GM21447 (cell line): ENCODE measurements around the gene CYP24A1.
"Not testable (repeated sequence)": the region's sequence is repeated elsewhere in the genome, so short reads cannot be mapped to it uniquely, and the experiment has no call there.

Experiments used
- ATAC-seq: cut with Tn5 transposase; IDR thresholded peaks from one replicate; pipeline ENCODE4 v1.9.1; 2021; ENCODE audit not compliant: unreplicated experiment

The CYP24A1 gene

GRCh38 chr20:54134445-54135220, 39.2 kb downstream of the CYP24A1 start:
- no peak for ATAC-seq

- no peak for ATAC-seq
These were observed 40.1 kb downstream of the CYP24A1 start for GRCh38 chr20:54133434-54134427.

- no peak for ATAC-seq
These were observed 41.0 kb downstream of the CYP24A1 start for GRCh38 chr20:54132612-54133433.

- ATAC-seq, result no peak
These were observed 41.8 kb downstream of the CYP24A1 start for GRCh38 chr20:54131675-54132611.

DNA sequence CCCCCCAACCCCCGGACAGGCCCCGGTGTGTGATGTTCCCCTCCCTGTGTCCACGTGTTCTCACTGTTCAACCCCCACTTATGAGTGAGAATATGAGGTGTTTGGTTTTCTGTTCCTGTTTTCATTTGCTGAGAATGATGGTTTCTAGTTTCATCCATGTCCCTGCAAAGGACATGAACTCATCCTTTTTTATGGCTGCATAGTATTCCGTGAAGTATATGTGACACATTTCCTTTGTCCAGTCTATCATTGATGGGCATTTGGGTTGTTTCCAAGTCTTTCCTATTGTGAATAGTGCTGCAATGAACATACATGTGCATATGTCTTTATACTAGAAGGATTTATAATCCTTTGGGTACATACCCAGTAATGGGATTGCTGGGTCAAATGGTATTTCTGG, 42.7 kb downstream of the CYP24A1 start:
- not testable (repeated sequence) for ATAC-seq

DNA sequence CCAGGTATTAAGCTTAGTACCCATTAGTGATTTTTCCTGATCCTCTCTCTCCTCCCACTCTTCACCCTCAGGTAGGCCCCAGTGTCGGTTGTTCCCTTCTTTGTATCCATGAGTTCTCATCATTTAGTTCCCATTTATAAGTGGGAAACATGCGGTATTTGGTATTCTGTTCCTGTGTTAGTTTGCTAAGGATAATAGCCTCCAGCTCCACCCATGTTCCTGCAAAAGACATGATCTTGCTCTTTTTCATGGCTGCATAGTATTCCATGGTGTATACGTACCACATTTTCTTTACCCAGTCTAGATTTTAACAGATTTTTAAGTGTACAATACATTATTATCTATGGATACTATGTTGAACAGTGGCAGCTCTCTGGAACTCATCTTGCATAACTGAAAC, 44.4 kb downstream of the CYP24A1 start:
- ATAC-seq, result no peak

GRCh38 chr20:54127855-54128574, 45.8 kb downstream of the CYP24A1 start:
- no peak for ATAC-seq

- ATAC-seq, result no peak
These were observed 46.8 kb downstream of the CYP24A1 start for GRCh38 chr20:54126806-54127655.

- not testable (repeated sequence) for ATAC-seq
These were observed 47.5 kb downstream of the CYP24A1 start for GRCh38 chr20:54126328-54126727.

- ATAC-seq, result no peak
These were observed 50.1 kb downstream of the CYP24A1 start for GRCh38 chr20:54123587-54124180.

GRCh38 chr20:54122681-54123586, 50.9 kb downstream of the CYP24A1 start:
- no peak for ATAC-seq

GRCh38 chr20:54122189-54122588, 51.6 kb downstream of the CYP24A1 start:
- peak; percentile 53 for ATAC-seq

DNA sequence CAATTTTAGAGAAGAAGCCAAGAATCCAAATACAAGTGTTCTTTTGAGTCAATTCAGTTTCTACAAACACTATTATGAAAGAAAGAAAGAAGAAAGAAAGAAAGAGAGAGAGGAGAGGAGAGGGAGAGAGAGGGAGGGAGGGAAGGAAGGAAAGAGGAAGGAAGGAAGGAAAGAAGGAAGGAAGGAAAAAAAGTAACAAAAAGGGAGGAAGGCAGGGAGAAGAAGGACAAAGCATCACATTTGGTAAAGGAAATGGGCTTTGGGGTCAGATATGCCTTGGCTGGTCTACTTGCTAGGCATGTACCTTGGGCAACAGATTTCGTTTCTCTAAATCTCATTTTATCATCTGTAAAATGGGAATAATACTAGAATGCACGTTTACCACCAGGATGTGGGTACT, 54.0 kb downstream of the CYP24A1 start:
- no peak for ATAC-seq

DNA sequence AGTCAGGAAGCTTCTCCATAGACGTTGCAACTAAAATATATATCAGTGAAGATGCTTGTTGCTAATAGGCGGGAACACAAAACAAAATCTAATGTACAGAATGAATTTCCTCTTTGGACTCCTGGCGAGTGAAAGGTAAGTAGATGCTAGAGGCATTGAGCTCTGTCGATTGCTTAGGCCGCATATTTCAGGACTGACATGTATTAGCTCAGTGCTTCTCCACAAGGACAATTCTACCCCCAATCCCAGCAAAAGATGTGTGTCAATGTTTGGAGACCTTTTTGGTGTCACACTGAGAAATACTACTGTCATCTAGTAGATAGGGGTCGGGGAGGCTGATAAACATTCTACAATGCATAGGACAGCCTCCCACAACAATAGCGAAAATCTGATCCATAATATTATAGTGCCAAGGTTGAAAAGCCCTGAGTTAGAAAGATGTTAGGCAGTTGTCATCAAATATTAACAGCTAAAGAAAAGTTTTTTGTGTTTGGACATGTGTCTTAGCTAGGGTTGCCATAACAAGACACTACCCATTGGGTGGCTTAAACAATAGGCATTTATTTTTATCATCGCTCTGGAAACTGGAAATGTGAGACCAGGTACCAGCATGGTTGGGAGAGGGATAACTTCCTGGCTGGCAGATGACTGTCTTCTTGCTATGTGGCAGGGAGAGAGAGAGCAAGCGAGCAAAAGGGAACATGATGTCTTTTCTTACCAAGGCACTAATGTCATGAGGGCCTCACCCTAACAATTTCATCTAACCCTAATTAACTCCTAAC, 55.4 kb downstream of the CYP24A1 start:
- ATAC-seq, result no peak

DNA sequence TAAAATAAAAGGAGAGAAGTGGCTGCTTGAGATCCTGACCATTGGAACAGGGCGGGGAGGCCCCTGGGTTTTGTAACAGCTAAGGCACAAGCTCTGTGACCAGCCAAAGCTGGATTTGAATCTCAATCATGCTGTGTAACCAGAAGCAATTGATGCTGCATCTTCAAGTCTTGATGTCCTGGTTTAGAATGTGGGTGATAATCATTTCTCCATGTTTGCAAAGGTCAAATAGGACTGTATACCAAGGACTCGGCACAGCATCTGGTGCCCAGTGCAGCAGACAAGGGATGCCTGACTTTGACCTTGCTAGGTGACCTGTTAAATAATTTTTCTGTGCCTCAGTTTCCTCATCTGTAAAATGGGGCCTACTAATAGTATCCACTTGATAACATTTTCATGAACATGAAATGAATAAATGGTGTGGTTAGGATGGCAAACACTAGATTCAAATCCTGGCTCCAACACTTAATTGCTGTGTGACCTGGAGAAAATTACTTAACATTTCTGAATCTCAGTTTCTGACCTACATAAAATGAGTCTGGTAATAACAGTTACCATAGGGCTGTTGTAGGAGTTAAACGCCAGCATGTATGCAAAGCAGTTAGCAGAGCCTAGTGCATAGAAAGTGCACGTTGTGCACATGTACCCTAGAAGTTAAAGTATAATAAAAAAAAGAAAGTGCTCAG, 57.1 kb downstream of the CYP24A1 start:
- no peak for ATAC-seq
